Measurements from ENCODE around the gene TMEM233.

TMEM233 gene

GRCh38 chr12:119683413-119683812 lies 89.8 kb downstream of the TMEM233 start:
- no peak for DNase-seq

- no peak for DNase-seq
These were observed 90.2 kb downstream of the TMEM233 start for GRCh38 chr12:119683816-119684215.

- DNase-seq = no peak
These were observed 91.3 kb downstream of the TMEM233 start for GRCh38 chr12:119684711-119685369.

- no peak for DNase-seq
These were observed 91.8 kb downstream of the TMEM233 start for GRCh38 chr12:119685375-119685774.

- no peak for DNase-seq
These were observed 92.8 kb downstream of the TMEM233 start for GRCh38 chr12:119686355-119686754.

GRCh38 chr12:119686776-119687175 lies 93.2 kb downstream of the TMEM233 start:
- no peak for DNase-seq

- no peak for DNase-seq
These were observed 93.8 kb downstream of the TMEM233 start for GRCh38 chr12:119687406-119687805.

GRCh38 chr12:119687879-119688278 lies 94.3 kb downstream of the TMEM233 start:
- no peak for DNase-seq

- no peak for DNase-seq
These were observed 96.4 kb downstream of the TMEM233 start for GRCh38 chr12:119689935-119690500.

- no peak for DNase-seq
These were observed 97.7 kb downstream of the TMEM233 start for GRCh38 chr12:119691202-119691810.

- no peak for DNase-seq
These were observed 98.8 kb downstream of the TMEM233 start for GRCh38 chr12:119692410-119692809.

Measured in hippocampal formation (tissue), 2 donors.